Neural cell (in vitro differentiated cells): Measurements from ENCODE around the gene RASEF.

Source experiments
- CTCF ChIP-seq: fragments of 450-650 bp; IDR thresholded peaks from 2 replicates; pipeline ENCODE4 v1.5.1; 2014; ENCODE audit warnings: antibody characterized with exemption, mild to moderate bottlenecking, moderate library complexity; ENCODE audit not compliant: poor library complexity, severe bottlenecking
- EP300 ChIP-seq: fragments of 450-650 bp; conservative IDR thresholded peaks from 2 replicates; pipeline ENCODE4 v1.6.1; 2014; ENCODE audit warnings: antibody characterized with exemption, mild to moderate bottlenecking, moderate library complexity; ENCODE audit not compliant: poor library complexity, severe bottlenecking
- EZH2 ChIP-seq: fragments of 200-600, 300-800 bp; shearing (Covaris generic), sonication (generic); IDR thresholded peaks from 2 replicates; pipeline ENCODE4 v1.6.1; 2014; ENCODE audit warnings: antibody characterized with exemption, low read length, borderline replicate concordance, mild to moderate bottlenecking; ENCODE audit not compliant: insufficient read depth, poor library complexity, severe bottlenecking
- MXI1 ChIP-seq: fragments of 450-650 bp; conservative IDR thresholded peaks from 2 replicates; pipeline ENCODE4 v1.6.1; 2014; ENCODE audit warnings: antibody characterized with exemption, mild to moderate bottlenecking; ENCODE audit not compliant: poor library complexity, severe bottlenecking
- TAF1 ChIP-seq: IDR thresholded peaks from 2 replicates; pipeline ENCODE4 v1.6.1; 2012; ENCODE audit warnings: low read depth

GRCh38 chr9:83106263-83106662 is 43.3 kb upstream of the RASEF start:
- TF ChIP-seq EP300, result no peak
- TF ChIP-seq TAF1, result no peak
- no peak for TF ChIP-seq CTCF
- TF ChIP-seq MXI1, result no peak
- no peak for TF ChIP-seq EZH2
